B cell (primary cell): Measurements from ENCODE around the gene NIPAL4. TPM values are rescaled to one million over a fixed set of nuclear protein-coding genes. Genes with fewer than 3 reads are reported as not detected.
A peak's percentile ranks its signal among the peaks of the same experiment; 100 is the strongest.

Experiments
- ATAC-seq: fragments of 200-7000 bp; cut with Tn5 transposase; one replicate; pipeline ENCODE4 v1.10.0; 2021; ENCODE audit warnings: low read depth, mild to moderate bottlenecking, moderate number of reproducible peaks, moderate library complexity
- CTCF ChIA-PET: fragments of 350-600 bp; sonication (Branson Sonifier 250); formaldehyde crosslinking; loops from one replicate; lab custom pipeline; 2021; ENCODE audit warnings: antibody characterized with exemption, inconsistent platforms; lab: Charles Lee
- POLR2A ChIA-PET: fragments of 350-600 bp; sonication (Branson Sonifier 250); formaldehyde crosslinking; loops from one replicate; lab custom pipeline; 2021; ENCODE audit warnings: antibody characterized with exemption; lab: Charles Lee
- DNase-seq: peaks from one replicate; pipeline ENCODE4 v3.0.0; 2013
- H2AFZ ChIP-seq: 2 replicates; pipeline ENCODE4 v1.6.1; 2012; ENCODE audit warnings: mild to moderate bottlenecking, low read depth, low read length; ENCODE audit not compliant: insufficient read depth, poor library complexity, severe bottlenecking
- H3K27ac ChIP-seq, 2 donors: 1 replicate in 1 of 2; 2 replicates in 1 of 2; pipeline ENCODE4 v1.5.1; 2012 to 2013; ENCODE audit warnings: low read length in 2 of 2, mild to moderate bottlenecking in 2 of 2, moderate library complexity in 1 of 2
- H3K27me3 ChIP-seq, 4 experiments: fragments of 200-600 bp in 1 of 4; sonication (generic) in 1 of 4; replicated peaks in 1 of 4; 1 replicate in 2 of 4; 2 replicates in 2 of 4; pipeline versions ENCODE4 v1.6.1 to v1.7.0; 2013 to 2016; ENCODE audit warnings: low read length in 3 of 4, mild to moderate bottlenecking in 2 of 4, mixed read lengths in 1 of 4, moderate library complexity in 1 of 4; ENCODE audit not compliant: insufficient read depth in 4 of 4, control insufficient read depth in 3 of 4; ENCODE audit errors: control extremely low read depth in 1 of 4
- H3K36me3 ChIP-seq, 2 experiments: replicated peaks in 1 of 2; 1 replicate in 1 of 2; 2 replicates in 1 of 2; pipeline versions ENCODE4 v1.6.1 to v1.7.1; 2013; ENCODE audit warnings: low read length in 1 of 2; ENCODE audit not compliant: insufficient read depth in 2 of 2, control insufficient read depth in 1 of 2; ENCODE audit errors: control extremely low read depth in 1 of 2, extremely low read depth in 1 of 2
- H3K4me1 ChIP-seq, 2 donors: fragments of 200-600 bp in 1 of 2; sonication (generic) in 1 of 2; 1 replicate in 1 of 2; 2 replicates in 1 of 2; pipeline versions ENCODE4 v1.5.1 to v1.6.1; 2013 to 2017; ENCODE audit warnings: low read length in 2 of 2; ENCODE audit not compliant: control insufficient read depth in 2 of 2, insufficient read depth in 2 of 2
- H3K4me2 ChIP-seq: replicated peaks from 2 replicates; pipeline ENCODE3; 2012; ENCODE audit warnings: mild to moderate bottlenecking, low read depth, low read length; ENCODE audit not compliant: poor library complexity, severe bottlenecking
- H3K4me3 ChIP-seq, 5 experiments: fragments of 200-600 bp in 1 of 5; sonication (generic) in 1 of 5; 1 replicate in 3 of 5; 2 replicates in 2 of 5; pipeline versions ENCODE4 v1.5.1 to v1.7.0; 2011 to 2016; ENCODE audit warnings: low read length in 4 of 5, mild to moderate bottlenecking in 4 of 5, low read depth in 2 of 5, control low read depth in 1 of 5, moderate library complexity in 1 of 5; ENCODE audit not compliant: insufficient read depth in 1 of 5; ENCODE audit errors: control extremely low read depth in 1 of 5, extremely low read depth in 1 of 5
- H3K79me2 ChIP-seq: fragments of 200-600 bp; sonication (generic); one replicate; pipeline ENCODE4 v1.6.0; 2016; ENCODE audit warnings: low read length; ENCODE audit not compliant: control insufficient read depth, insufficient read depth
- H3K9ac ChIP-seq: fragments of 200-600 bp; sonication (generic); 2 replicates; pipeline ENCODE4 v1.6.1; 2017; ENCODE audit warnings: mild to moderate bottlenecking, low read length, moderate library complexity
- H3K9me3 ChIP-seq, 3 donors: one replicate each; pipeline versions ENCODE4 v1.6.1 to v1.7.1; 2013; ENCODE audit warnings: low read length in 2 of 3; ENCODE audit not compliant: control insufficient read depth in 2 of 3, insufficient read depth in 1 of 3; ENCODE audit errors: control extremely low read depth in 1 of 3
- H4K20me1 ChIP-seq: 2 replicates; pipeline ENCODE4 v1.6.0; 2012; ENCODE audit warnings: mild to moderate bottlenecking, low read length; ENCODE audit not compliant: insufficient read depth, control insufficient read depth, poor library complexity, severe bottlenecking
- H3K27ac Mint-ChIP-seq: one replicate; pipeline ENCODE4 v1.8.0; 2021; ENCODE audit warnings: mixed read lengths
- H3K27me3 Mint-ChIP-seq: one replicate; pipeline ENCODE4 v1.8.0; 2021; ENCODE audit warnings: mixed read lengths
- H3K4me1 Mint-ChIP-seq: one replicate; pipeline ENCODE4 v1.8.0; 2021; ENCODE audit warnings: mixed read lengths
- H3K4me3 Mint-ChIP-seq: one replicate; pipeline ENCODE4 v1.8.0; 2021; ENCODE audit warnings: mixed read lengths
- H3K9me3 Mint-ChIP-seq: one replicate; pipeline ENCODE4 v1.8.0; 2022; ENCODE audit warnings: mixed read lengths; ENCODE audit not compliant: insufficient read depth
- CTCF ChIP-seq: fragments of 200-600 bp; IDR thresholded peaks from one replicate; pipeline ENCODE4 v1.8.0; 2022; ENCODE audit warnings: antibody characterized with exemption, mild to moderate bottlenecking
- EZH2 ChIP-seq: IDR thresholded peaks from 2 replicates; pipeline ENCODE4 v1.6.1; 2012; ENCODE audit warnings: borderline replicate concordance, low read depth, mild to moderate bottlenecking, moderate library complexity, low read length; ENCODE audit not compliant: insufficient read depth, poor library complexity, severe bottlenecking
- WGBS: methylation state at CpG from one replicate; pipeline ENCODE4 v1.1.5; 2013; ENCODE audit warnings: missing lambda C conversion rate; ENCODE audit not compliant: insufficient coverage; 5-methylcytosine and 5-hydroxymethylcytosine counted together
- intact Hi-C: fragments of 100-400 bp; cut with micrococcal nuclease; formaldehyde crosslinking; loops from one replicate; pipeline ENCODE4 v1.10.0; 2022
- polyA plus RNA-seq: library from polyadenylated mRNA; depleted of rRNA; stranded (reverse); fragments of >200 nt; gene quantifications from 2 replicates; pipeline ENCODE4 v1.2.3, GENCODE V29; 2012
- total RNA-seq, 2 donors: library from RNA; stranded (reverse); fragments of 120-200 nt in 1 of 2; gene quantifications; 1 replicate in 1 of 2; 2 replicates in 1 of 2; pipeline versions ENCODE4 v1.2.3 to v1.2.4, GENCODE V29; 2013 to 2022

NIPAL4 gene
- total and polyA plus RNA-seq, 2 donors (not counting 1 experiment from before 2014, with no cell fraction given), result 4.6 to 6.4 TPM

- TF ChIP-seq CTCF (no peak), EZH2 (no peak)
- H3K9ac ChIP-seq, result no peak overlapping the region
- H3K4me3 Mint-ChIP-seq, result no peak overlapping the region
- H3K4me3 ChIP-seq, result no peak overlapping the region
- no peaks in the 10 kb centered on the region for H3K27me3 Mint-ChIP-seq
- ChIA-PET POLR2A (no interaction called here), CTCF (interaction anchor here (1.0 to 8.4 kb wide), 5 partner anchors 11 to 287 kb away, joined by 3 to 37 read pairs (median 8); partner anchors contain the start of gene LSM11)
- no peak overlapping the region for H3K4me2 ChIP-seq
- H3K9me3 ChIP-seq, result no peaks in the 10 kb centered on the region
- no peaks in the 10 kb centered on the region for H4K20me1 ChIP-seq
- no peak for ATAC-seq
- H2AFZ ChIP-seq, result no peak overlapping the region
- H3K4me1 Mint-ChIP-seq, result peaks cover 54% of the 10 kb centered on the region
- intact Hi-C loops, result no loop called here
- no peaks in the 10 kb centered on the region for H3K36me3 ChIP-seq
- H3K27me3 ChIP-seq, result no peaks in the 10 kb centered on the region
- no peak overlapping the region for H3K27ac ChIP-seq
- H3K79me2 ChIP-seq, result peaks cover 12% of the 10 kb centered on the region
- DNase-seq, result no peak
- 100% methylated on average over 2 of the region's 5 CpGs for WGBS
- H3K4me1 ChIP-seq, result peaks cover 48 to 52% of the 10 kb centered on the region in 2 donors
- no peak overlapping the region for H3K27ac Mint-ChIP-seq
- no peaks in the 10 kb centered on the region for H3K9me3 Mint-ChIP-seq
Measured at GRCh38 chr5:157456301-157456700, 3.7 kb upstream of the NIPAL4 start.

- ChIA-PET CTCF (interaction anchor here (1.0 to 8.4 kb wide), 5 partner anchors 14 to 286 kb away, joined by 3 to 37 read pairs (median 13); partner anchors contain the start of gene LSM11), POLR2A (no interaction called here)
- intact Hi-C loops, result no loop called here
- Histone ChIP-seq H3K4me3 (no peak overlapping the region), H3K9me3 (no peaks in the 10 kb centered on the region), H3K27ac (no peak overlapping the region), H3K4me1 (peaks cover 55 to 56% of the 10 kb centered on the region in 2 donors), H4K20me1 (no peaks in the 10 kb centered on the region), H3K27me3 (no peaks in the 10 kb centered on the region), H3K4me2 (peak overlapping the region; percentile 94), H3K36me3 (no peaks in the 10 kb centered on the region), H2AFZ (no peak overlapping the region), H3K9ac (no peak overlapping the region), H3K79me2 (peaks cover 14% of the 10 kb centered on the region)
- H3K27ac Mint-ChIP-seq, result peak overlapping the region; percentile 87
- H3K4me1 Mint-ChIP-seq, result peaks cover 60% of the 10 kb centered on the region
- 73% methylated on average over 4 of the region's 5 CpGs for WGBS
- H3K4me3 Mint-ChIP-seq, result peak overlapping the region; percentile 76
- TF ChIP-seq EZH2 (no peak), CTCF (no peak)
- H3K27me3 Mint-ChIP-seq, result no peaks in the 10 kb centered on the region
- no peak for ATAC-seq
- DNase-seq, result no peak
- no peaks in the 10 kb centered on the region for H3K9me3 Mint-ChIP-seq
Measured at GRCh38 chr5:157457391-157457790, 2.6 kb upstream of the NIPAL4 start.
